RWPE1 (cell line): Measurements from ENCODE around the gene TMEM135.
"Not testable (repeated sequence)": the region's sequence is repeated elsewhere in the genome, so short reads cannot be mapped to it uniquely, and the experiment has no call there.

Source experiments
- CTCF ChIA-PET: fragments of 350-600 bp; sonication (Branson Sonifier 250); formaldehyde crosslinking; extraction: SDS; loops from one replicate; lab custom pipeline; 2021; lab: Yijun Ruan, JAX
- POLR2A ChIA-PET: fragments of 400-600 bp; formaldehyde crosslinking; extraction: SDS; loops from one replicate; lab custom pipeline; 2020; ENCODE audit warnings: antibody characterized with exemption; ENCODE audit not compliant: low non-redundant PET; lab: Yijun Ruan, JAX
- DNase-seq: peaks from one replicate; pipeline ENCODE4 v3.0.0; 2012; ENCODE audit warnings: low spot score
- H3K27ac ChIP-seq: fragments of 450-650 bp; 2 replicates; pipeline ENCODE4 v1.5.1; 2017
- TF ChIP-seq, protein P1 (sequence below): fragments of 450-650 bp; conservative IDR thresholded peaks from 2 replicates; pipeline ENCODE4 v1.5.1; 2017; ENCODE audit warnings: low read depth, mild to moderate bottlenecking

Gene TMEM135

GRCh38 chr11:87265132-87265531, 227.4 kb downstream of the TMEM135 start:
- H3K27ac ChIP-seq, result no peak overlapping the region
- no peak for DNase-seq
- TF ChIP-seq, protein P1, sequence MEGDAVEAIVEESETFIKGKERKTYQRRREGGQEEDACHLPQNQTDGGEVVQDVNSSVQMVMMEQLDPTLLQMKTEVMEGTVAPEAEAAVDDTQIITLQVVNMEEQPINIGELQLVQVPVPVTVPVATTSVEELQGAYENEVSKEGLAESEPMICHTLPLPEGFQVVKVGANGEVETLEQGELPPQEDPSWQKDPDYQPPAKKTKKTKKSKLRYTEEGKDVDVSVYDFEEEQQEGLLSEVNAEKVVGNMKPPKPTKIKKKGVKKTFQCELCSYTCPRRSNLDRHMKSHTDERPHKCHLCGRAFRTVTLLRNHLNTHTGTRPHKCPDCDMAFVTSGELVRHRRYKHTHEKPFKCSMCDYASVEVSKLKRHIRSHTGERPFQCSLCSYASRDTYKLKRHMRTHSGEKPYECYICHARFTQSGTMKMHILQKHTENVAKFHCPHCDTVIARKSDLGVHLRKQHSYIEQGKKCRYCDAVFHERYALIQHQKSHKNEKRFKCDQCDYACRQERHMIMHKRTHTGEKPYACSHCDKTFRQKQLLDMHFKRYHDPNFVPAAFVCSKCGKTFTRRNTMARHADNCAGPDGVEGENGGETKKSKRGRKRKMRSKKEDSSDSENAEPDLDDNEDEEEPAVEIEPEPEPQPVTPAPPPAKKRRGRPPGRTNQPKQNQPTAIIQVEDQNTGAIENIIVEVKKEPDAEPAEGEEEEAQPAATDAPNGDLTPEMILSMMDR, result no peak
- POLR2A ChIA-PET, result no interaction called here
- CTCF ChIA-PET, result no interaction called here

GRCh38 chr11:87265979-87266378, 228.2 kb downstream of the TMEM135 start:
- TF ChIP-seq, protein P1, result no peak
- no peak for DNase-seq
- H3K27ac ChIP-seq, result no peak overlapping the region
- CTCF ChIA-PET, result no interaction called here
- POLR2A ChIA-PET, result no interaction called here

GRCh38 chr11:87266751-87267150, 229.0 kb downstream of the TMEM135 start:
- POLR2A ChIA-PET, result no interaction called here
- CTCF ChIA-PET, result interaction anchor here (0.6 to 1.1 kb wide), 3 partner anchors 10 to 1249 kb away, joined by 3 to 5 read pairs (median 3); no protein-coding TSS in a partner anchor
- TF ChIP-seq, protein P1, result no peak
- no peak for DNase-seq
- no peak overlapping the region for H3K27ac ChIP-seq

DNA sequence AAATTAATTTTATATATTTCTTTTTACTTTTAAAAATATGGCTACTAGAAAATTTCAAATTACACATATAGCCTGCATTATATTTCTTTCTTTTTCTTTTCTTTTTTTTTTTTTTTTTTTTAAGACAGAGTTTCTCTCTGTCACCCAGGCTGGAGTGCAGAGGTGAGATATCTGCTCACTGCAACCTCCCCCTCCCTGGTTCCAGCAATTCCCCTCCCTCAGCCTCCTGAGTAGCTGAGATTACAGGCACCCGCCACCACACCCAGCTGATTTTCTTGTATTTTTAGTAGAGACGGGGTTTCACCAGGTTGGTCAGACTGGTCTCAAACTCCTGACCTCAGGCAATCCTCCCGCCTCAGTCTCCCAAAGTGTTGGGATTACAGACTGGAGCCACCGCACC, 234.2 kb downstream of the TMEM135 start:
- CTCF ChIA-PET, H3K27ac ChIP-seq, DNase-seq, POLR2A ChIA-PET: not testable (repeated sequence)

GRCh38 chr11:87275176-87275575, 237.4 kb downstream of the TMEM135 start:
- H3K27ac ChIP-seq, result no peak overlapping the region
- TF ChIP-seq, protein P1, result no peak
- ChIA-PET CTCF (no interaction called here), POLR2A (no interaction called here)
- DNase-seq, result no peak

DNA sequence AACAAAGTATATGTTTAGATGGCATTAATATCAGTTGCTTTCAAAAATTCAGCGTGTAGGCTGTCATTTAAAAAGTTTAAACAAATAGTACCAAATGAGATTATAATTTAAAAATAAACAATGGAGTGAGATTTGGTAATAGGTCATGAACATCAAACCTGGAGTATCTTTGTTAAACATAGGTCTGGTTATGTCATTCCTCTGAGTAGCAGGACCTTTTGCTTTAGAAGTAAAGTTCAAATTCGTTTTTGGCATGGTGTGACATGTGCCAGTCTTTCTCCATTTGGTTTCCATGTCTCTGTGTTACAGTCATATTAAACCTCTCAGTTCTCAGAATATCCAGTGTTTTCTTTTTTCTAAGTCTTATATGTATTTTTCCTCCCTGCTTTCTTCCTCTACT, 242.4 kb downstream of the TMEM135 start:
- no peak overlapping the region for H3K27ac ChIP-seq
- ChIA-PET CTCF (no interaction called here), POLR2A (no interaction called here)
- no peak for DNase-seq
- TF ChIP-seq, protein P1, result no peak

DNA sequence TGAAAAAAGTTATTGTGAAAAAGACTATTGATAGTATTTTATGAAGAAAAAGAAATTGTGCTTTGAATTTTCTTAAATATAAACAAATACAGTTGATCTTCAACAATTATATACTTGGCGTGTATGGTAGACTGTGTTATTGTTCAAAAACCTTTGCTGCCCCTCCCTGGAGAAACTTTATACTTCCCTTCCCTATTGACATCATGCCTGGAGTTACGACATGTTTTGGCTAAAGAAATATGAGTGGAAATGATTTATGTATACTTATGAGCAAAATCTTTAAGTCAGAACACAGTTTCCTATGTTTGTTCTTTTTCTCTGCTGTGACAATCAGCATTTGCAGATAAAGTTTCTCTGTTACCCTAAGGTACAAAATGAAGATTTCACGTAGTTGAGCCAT, 243.8 kb downstream of the TMEM135 start:
- CTCF ChIA-PET, result interaction anchor here (0.6 kb wide), 1 partner anchor 350 kb away, joined by 3 read pairs; no protein-coding TSS in a partner anchor
- no peak overlapping the region for H3K27ac ChIP-seq
- DNase-seq, result peak; percentile 46
- POLR2A ChIA-PET, result no interaction called here
- TF ChIP-seq, protein P1, result peak; percentile 51
